Ishikawa (cell line): ENCODE measurements around the gene ZNF536.

ENCODE experiments used
- EP300 ChIP-seq: IDR thresholded peaks from 2 replicates; pipeline ENCODE4 v1.6.1; 2012; ENCODE audit warnings: borderline replicate concordance
- FOXM1 ChIP-seq: IDR thresholded peaks from 2 replicates; pipeline ENCODE4 v1.6.1; 2012; ENCODE audit warnings: low read depth, borderline replicate concordance
- NFIC ChIP-seq: IDR thresholded peaks from 2 replicates; pipeline ENCODE4 v1.6.1; 2012
- REST ChIP-seq: IDR thresholded peaks from 2 replicates; pipeline ENCODE4 v1.6.1; 2012; ENCODE audit warnings: low read depth, mild to moderate bottlenecking
- TAF1 ChIP-seq: IDR thresholded peaks from 2 replicates; pipeline ENCODE4 v1.6.1; 2012; ENCODE audit warnings: low read depth, mild to moderate bottlenecking
- YY1 ChIP-seq: IDR thresholded peaks from 2 replicates; pipeline ENCODE4 v1.6.1; 2012; ENCODE audit warnings: low read depth

- TF ChIP-seq TAF1 (no peak), FOXM1 (no peak), NFIC (no peak), EP300 (no peak), REST (no peak), YY1 (no peak)
Measured at GRCh38 chr19:30421571-30421970, 49.4 kb downstream of the ZNF536 start.
